GM21737 (cell line): ENCODE results near the gene STK24.

Source experiments
- ATAC-seq: cut with Tn5 transposase; IDR thresholded peaks from one replicate; pipeline ENCODE4 v1.9.1; 2021; ENCODE audit warnings: mild to moderate bottlenecking, moderate library complexity; ENCODE audit not compliant: unreplicated experiment

The STK24 gene

GRCh38 chr13:98535501-98536354, 41.2 kb downstream of the STK24 start:
- ATAC-seq = no peak

- ATAC-seq = no peak
Observed at GRCh38 chr13:98534821-98535220, 42.1 kb downstream of the STK24 start.

DNA sequence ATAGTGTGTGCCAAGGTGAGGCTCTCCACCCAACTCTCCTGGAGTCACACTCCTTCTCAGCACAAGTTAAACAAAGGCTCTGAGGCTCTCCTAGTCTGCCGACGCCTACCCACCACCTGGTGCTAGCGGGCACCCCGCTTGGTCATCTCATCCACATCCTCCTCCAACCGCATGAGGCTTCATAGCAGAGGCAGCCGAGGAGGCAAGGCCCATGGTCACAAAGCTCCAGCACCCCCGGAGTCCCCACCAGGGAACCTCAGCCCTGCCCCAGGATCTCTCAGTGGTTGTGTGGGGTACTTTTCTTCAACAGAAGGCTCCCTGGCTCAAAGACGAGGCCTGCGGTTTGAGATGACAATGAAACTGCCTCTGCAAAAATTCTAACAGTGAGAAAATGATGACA, 43.0 kb downstream of the STK24 start:
- no peak for ATAC-seq

GRCh38 chr13:98532254-98532653, 44.7 kb downstream of the STK24 start:
- no peak for ATAC-seq

DNA sequence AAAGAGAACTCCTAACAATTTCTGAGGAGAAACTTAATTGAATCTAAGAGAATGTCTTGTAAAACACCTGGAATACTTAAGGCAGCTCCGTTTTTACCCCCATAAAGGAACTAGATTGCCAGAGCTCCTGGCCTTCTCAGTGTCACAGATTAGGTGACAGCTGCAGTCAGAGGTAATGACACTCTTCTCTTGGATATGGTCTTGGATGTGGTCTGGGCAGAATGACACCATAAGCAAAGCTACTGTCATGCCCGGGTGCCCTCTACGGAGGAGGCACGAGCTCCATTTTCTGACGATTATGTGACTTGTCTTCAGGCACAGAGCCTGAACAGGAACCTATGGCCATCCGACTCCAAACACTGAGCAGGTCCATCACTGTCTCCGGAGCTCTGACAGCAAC, 46.7 kb downstream of the STK24 start:
- no peak for ATAC-seq

DNA sequence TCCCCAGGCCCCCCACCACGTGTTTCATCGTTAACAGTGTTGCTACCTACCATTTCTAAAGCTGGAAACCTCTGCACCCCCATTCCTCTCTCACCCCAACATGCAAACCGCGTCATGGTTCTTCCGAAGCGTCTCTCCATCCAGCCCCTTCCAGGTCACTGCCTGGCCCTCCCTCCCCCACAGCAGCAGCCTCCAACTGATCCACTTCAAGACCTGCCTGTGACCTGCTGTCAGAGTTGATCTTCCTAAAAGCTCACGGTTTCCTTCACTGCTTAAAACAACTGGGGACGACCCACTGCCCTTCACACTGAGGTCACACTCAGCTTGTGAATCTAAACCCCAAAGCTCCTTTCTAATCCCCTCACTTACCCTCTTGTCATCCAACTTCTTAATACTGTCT, 47.7 kb downstream of the STK24 start:
- no peak for ATAC-seq

DNA sequence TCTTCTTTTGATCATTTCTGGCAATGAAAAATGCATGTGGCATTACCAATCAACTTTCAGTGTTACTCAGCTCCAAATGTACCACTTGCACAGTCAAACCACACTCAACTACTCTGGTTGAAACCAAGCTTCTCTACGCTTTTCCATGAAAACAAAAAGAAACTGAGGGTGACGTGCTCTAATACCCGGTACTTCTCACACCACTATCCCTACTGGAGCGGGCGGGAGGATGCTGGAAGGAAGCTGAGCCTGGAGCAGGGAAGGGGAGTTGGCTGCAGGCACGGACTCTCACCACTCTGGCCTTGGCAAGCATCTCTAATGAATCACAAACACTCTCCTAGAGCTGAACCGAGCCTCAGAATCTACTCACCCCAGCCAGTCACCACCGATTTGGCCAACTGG, 48.2 kb downstream of the STK24 start:
- no peak for ATAC-seq

DNA sequence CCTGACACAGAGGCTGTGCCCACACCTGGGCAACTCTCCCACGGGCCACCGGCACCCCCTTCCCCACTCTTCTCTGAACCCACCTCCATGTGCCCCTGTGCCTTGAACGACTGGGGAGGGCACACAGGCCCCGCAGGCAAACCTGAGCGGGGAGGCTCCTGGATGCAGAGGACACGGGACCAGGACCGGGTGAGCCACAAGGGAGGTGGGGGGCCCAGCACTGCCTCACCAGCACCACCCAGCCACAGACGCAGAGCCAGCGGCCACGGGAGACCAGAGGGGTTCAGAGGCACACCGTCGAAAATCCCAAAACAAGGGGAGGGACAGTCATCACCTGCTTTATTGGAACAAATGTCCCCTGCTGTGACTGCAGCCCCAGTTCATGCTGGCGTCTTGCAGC, 49.4 kb downstream of the STK24 start:
- no peak for ATAC-seq

DNA sequence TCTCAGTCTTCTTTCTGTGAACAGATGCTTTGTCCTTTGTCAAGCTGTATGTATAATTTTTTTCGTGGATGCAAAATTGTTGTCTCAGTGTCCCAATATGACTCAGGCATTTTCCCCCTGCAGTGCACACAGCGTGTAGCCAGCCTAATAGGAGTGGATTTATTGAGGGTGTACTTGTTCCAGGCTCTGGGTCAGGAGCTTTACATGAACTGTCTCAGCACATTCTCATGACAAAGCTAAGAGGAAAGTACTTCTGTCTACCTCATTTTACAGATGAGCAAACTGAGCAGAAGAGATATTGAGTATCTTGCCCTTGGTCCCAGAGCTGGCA, 50.8 kb downstream of the STK24 start:
- no peak for ATAC-seq

- ATAC-seq = no peak
Observed at GRCh38 chr13:98525456-98526181, 51.3 kb downstream of the STK24 start.

GRCh38 chr13:98524793-98525192, 52.1 kb downstream of the STK24 start:
- ATAC-seq = no peak

DNA sequence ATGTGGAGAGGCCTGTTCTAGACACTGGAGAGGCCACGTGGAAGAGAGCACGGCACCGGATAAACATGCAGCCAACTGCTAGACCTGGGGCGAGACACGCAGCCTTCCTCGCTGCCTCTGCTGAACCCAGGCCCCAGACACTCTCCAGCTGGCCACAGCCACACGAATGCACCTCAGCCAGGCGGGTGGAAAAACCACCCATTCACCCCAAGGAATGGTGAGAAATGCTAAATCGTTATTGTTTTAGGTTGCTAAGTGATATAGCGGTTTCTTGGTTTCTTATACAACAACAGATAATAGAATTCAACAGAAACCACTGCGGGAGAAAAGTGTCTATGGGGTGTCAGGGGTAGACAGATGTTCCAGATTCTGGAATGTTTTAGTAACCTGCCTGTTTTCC, 52.5 kb downstream of the STK24 start:
- no peak for ATAC-seq

- peak; percentile 58 for ATAC-seq
Observed at GRCh38 chr13:98523455-98524102, 53.3 kb downstream of the STK24 start.

- ATAC-seq = no peak
Observed at GRCh38 chr13:98522371-98522770, 54.5 kb downstream of the STK24 start.

DNA sequence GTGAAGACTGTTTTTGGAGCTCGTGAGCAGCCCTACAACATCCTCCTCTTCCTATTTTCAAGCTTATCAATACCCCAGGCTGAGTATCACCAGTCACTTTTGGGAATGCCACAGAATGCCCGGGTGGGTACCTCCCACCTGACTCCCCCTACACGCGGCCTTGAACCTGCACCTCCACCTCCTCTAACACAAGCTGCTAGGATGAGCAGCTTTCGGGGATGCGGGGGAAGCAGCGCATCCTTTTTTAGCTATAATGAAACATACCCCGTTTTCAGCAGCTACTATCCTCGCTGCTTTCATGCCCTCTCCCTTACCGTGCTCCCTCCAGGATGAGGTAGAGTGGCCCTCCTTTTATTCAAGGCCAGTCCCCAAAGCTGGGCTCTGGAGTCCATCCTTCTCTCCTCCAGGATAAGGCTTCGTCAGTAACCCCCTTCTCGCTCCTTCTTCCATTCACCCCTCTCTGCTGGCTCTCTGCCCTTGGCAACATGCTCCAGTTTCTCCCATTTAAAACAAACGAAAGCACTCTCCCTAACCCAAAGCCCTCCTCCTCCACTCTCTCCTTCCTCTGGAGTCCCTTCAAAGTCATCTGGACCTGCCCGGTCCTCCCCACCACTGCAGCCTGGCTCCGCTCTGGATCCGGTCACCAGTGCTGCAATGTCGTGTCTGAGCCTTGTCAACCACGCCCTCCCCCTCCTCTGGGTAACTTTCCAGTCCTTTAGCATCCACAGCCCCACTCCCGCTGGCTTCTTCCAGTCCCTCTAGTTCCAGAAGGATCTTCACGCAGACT, 55.3 kb downstream of the STK24 start:
- no peak for ATAC-seq

GRCh38 chr13:98520674-98521449, 56.0 kb downstream of the STK24 start:
- no peak for ATAC-seq

- no peak for ATAC-seq
Observed at GRCh38 chr13:98519976-98520375, 56.9 kb downstream of the STK24 start.

DNA sequence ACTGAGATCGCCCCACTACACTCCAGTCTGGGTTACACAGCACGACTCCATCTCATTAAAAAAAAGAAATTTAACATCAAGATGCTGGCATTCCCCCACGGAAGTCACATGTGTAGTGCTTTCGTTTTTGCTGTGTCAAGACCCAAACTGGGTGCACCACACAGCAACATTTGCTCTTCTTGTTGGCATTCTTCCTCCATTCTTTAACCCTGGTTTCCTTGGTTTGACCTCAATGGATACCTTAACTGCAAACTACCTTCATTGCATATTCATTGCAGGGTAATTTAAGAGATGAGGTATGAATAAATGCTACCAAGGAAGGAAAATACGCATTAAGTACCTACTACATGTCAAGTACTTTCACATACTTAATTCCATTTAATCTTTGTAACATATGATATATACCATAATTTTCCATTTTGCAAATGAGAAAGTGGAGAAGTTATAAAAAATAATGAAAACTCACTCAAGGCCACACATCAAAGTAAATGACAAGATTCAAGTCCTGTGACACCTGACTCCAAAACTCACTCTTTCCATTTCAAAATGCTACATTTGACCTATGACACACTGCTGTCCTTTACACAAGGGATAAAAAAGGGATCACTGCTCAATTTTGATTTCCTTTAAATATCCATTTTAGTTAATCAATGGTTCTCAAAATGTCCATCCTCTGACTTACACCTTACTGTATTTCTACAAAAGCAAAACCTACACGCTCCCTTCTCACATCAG, 59.2 kb downstream of the STK24 start:
- ATAC-seq = no peak

DNA sequence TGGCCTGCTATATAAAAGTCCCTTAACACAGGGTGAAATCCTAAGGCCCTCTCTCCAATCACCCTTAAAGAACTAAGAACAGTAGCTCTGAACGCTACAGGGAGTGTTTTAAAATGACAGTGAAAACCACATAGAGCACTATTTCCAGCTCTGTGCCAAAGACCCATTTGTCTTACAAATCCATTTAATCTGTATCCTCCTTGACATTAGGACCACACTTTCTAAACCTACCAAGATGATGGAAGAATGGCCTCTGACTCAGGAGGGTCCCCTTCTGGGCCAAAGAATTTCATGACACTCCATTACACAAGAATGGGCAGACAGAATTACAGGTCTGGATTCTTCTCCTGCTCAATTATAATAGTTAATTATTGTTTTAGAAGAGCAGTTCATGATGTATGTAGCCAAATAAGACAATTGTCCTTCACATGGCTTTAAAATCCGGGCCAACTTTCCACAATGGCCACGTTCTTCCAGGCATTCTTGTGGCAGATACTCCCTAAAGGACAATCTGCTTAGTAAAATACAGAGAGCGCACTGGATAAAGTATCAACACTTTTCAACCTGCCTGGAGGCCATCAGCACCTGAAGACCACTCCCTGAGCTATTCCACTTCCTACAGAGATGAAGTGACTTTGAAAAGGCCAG, 61.0 kb downstream of the STK24 start:
- no peak for ATAC-seq
